ENCODE data around the gene PCGF1. TPM values are rescaled to one million over a fixed set of nuclear protein-coding genes. Genes with fewer than 3 reads are reported as not detected.

Gene PCGF1
- total and polyA plus RNA-seq, 7 donors: 14.3 to 60.3 (median 25.6) TPM

DNA sequence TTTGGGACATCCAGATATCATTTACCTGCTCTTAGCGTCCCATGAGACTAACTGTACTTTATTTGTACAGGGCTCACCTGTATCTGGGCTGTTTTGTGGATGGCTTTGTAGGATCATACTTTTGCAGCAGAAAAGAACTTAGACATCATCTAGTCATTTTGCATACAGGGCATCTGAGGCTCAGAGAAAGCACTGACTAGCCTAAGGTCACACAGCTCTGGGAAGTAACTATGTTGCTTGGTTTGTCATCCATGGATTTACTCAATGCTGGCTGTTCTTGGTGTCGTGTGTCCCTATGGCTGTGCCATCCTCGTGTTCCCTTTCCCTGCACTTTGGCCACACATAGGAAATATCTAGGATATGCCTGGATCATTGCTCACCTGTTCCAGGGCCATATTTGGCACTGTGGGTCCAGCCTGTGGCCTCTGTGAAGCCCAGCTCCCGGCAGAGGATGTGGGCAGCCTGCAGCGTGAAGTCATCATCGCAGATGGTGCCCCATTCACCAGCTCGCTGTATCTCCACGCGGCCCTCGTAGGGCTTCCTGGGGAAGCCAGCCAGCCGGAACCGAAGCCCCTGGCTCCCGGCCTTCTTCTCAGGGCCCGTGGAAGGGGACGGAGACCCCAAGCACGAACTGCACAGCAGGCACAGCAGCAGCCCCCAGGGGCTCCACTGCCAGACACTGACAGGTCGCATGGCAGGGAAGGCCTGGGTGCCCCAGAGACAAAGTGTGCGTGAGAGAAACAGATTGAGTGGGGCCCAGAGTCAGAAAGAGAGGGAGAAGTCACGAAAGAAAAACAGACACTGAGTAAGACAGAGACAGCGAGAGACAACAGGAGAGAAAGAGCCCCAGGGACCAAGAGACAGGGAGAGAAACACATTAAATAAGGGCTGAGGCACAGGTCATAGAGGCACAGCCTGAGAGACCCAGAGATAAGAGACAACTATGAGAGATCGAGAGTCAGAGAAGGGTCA, 44.7 kb upstream of the PCGF1 start:
- WGBS, 3 donors: 79 to 82% (median 79%) methylated on average over 21 of the region's 21 CpGs
- peaks cover 0 to 67% (median 16%) of the 10 kb centered on the region in 3 donors for H3K27me3 ChIP-seq (ENCODE audit: insufficient read depth in 3 of 3, low read length in 2 of 3)
- DNase-seq: no peak
- ATAC-seq: no peak
- peaks cover 16% of the 10 kb centered on the region for H3K4me1 ChIP-seq
- no peaks in the 10 kb centered on the region for H3K9me3 ChIP-seq
- intact Hi-C loops (cut with DNase I): no loop called here
- no peak overlapping the region for H3K27ac ChIP-seq
- H3K4me3 ChIP-seq: no peak overlapping the region
- H3K36me3 ChIP-seq (ENCODE audit: insufficient read depth in 1 of 2, low read depth in 1 of 2): no peaks in the 10 kb centered on the region
- TF ChIP-seq, protein P1, sequence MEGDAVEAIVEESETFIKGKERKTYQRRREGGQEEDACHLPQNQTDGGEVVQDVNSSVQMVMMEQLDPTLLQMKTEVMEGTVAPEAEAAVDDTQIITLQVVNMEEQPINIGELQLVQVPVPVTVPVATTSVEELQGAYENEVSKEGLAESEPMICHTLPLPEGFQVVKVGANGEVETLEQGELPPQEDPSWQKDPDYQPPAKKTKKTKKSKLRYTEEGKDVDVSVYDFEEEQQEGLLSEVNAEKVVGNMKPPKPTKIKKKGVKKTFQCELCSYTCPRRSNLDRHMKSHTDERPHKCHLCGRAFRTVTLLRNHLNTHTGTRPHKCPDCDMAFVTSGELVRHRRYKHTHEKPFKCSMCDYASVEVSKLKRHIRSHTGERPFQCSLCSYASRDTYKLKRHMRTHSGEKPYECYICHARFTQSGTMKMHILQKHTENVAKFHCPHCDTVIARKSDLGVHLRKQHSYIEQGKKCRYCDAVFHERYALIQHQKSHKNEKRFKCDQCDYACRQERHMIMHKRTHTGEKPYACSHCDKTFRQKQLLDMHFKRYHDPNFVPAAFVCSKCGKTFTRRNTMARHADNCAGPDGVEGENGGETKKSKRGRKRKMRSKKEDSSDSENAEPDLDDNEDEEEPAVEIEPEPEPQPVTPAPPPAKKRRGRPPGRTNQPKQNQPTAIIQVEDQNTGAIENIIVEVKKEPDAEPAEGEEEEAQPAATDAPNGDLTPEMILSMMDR (IDR thresholded peaks at IDR 0.05): no peak

DNA sequence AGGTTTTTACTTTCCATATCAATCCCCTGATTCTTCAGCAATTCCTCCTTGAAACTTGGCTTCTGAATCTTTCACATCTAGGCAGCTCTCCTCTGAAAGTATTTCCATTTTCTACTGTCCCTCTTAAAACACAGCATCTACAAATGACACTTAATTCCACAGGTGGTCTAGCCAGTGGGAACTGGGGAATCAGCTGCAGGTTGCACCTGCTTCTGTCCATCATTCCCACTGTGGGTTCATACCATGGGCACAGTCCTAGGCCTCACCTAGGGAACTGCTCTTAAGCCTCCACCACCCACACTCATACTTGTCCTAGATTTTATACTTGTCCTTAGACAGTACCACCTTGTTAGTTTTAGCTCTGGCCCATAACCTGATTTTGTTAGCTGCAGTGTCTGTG, 44.0 kb upstream of the PCGF1 start:
- Histone ChIP-seq H3K27ac (no peak overlapping the region), H3K36me3 (ENCODE audit: insufficient read depth in 1 of 2, low read depth in 1 of 2) (no peaks in the 10 kb centered on the region), H3K4me3 (no peak overlapping the region), H3K9me3 (no peaks in the 10 kb centered on the region), H3K27me3 (ENCODE audit: insufficient read depth in 3 of 3, low read length in 2 of 3) (peaks cover 0 to 67% (median 14%) of the 10 kb centered on the region in 3 donors), H3K4me1 (peaks cover 16% of the 10 kb centered on the region)
- TF ChIP-seq, protein P1 (IDR thresholded peaks at IDR 0.05): no peak
- intact Hi-C loops (cut with DNase I): no loop called here
- ATAC-seq: no peak
- DNase-seq: no peak

DNA sequence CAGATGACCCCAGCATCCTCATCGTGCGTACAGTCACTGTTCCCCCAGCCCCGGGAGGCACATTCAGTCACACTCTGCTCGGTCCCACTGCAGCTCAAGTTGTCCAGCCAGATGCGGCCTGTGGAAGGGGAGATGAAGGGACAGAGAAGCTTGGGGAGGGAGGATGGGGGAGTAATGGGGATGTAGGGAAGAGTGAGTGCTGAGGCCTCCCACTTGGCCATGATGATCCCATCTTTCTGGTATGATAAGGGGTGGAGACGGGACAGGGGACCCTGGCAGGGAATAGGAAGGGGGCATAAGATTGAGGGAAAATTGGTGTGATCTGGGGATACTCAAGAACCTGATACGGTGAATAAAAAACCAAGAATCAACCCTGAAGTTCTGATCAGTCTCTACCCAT, 42.7 kb upstream of the PCGF1 start:
- WGBS, 3 donors: 89 to 91% (median 90%) methylated on average over 7 of the region's 7 CpGs
- ATAC-seq: no peak
- intact Hi-C loops (cut with DNase I): no loop called here

DNA sequence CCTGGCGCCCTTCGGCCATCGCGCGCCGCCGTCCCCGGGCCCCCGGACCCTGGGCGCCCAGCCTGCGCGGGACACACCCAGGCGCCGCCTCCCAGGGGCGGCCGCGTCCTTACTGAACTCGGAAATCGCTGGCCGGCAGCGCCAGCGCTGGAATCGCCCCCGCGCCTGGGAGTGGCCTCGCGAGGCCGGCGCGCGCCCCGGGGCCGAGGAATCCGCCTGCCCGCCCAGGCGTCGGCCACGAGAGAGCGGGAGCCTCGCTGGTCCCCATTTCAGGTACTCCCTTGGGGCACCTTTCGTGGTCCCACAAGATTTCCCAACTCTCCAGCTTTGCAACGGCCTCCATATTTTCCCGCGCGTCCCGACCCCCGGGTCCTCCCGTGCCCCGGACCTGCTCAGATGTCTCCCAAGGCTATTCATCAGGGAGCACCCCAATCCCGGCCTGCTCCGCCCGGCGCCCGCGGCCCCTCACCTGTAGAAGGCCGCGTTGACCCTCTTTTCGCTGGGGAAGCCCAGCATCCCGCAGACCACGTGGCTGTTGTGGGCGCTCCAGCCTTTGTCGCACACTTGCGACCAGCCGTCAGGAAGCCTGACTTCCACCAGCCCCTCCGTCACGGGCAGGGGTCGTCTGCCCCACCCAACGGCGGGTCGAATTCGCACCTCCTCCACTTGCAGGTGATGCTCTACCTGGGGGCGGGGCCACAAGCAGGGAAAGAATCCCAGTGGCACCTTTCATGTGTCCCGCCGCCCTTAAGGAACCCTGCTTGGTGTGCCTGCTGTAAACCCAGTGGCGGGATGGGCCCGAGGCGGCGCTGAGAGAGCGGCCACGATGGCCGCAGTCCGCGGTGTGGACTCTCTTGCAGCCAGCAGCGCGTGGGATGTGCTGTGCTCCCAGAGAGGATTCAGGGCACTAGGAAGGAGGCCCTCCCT, 41.7 kb upstream of the PCGF1 start:
- Histone ChIP-seq H3K36me3 (ENCODE audit: insufficient read depth in 1 of 2, low read depth in 1 of 2) (no peaks in the 10 kb centered on the region), H3K4me3 (peak overlapping the region; percentile 68), H3K9me3 (no peaks in the 10 kb centered on the region), H3K27ac (peak overlapping the region; percentile 60), H3K27me3 (ENCODE audit: insufficient read depth in 3 of 3, low read length in 2 of 3) (peaks cover 0 to 45% (median 7%) of the 10 kb centered on the region in 3 donors), H3K4me1 (peaks cover 6% of the 10 kb centered on the region)
- 4 to 8% (median 4%) methylated on average over 54 to 85 of the region's 85 CpGs for WGBS, 3 donors
- TF ChIP-seq, protein P1 (IDR thresholded peaks at IDR 0.05): no peak
- DNase-seq (peak; percentile 76 to 79), ATAC-seq (peak; percentile 67 to 80 (median 72))
- intact Hi-C loops (cut with DNase I): no loop called here

More for the DNA sequence above, 42.7 kb upstream of the PCGF1 start:
- Histone ChIP-seq H3K36me3 (ENCODE audit: insufficient read depth in 1 of 2, low read depth in 1 of 2) (no peaks in the 10 kb centered on the region), H3K4me3 (no peak overlapping the region), H3K9me3 (no peaks in the 10 kb centered on the region), H3K27ac (no peak overlapping the region), H3K4me1 (peaks cover 12% of the 10 kb centered on the region), H3K27me3 (ENCODE audit: insufficient read depth in 3 of 3, low read length in 2 of 3) (peaks cover 0 to 55% (median 14%) of the 10 kb centered on the region in 3 donors)
- TF ChIP-seq, protein P1 (IDR thresholded peaks at IDR 0.05): no peak
- no peak for DNase-seq

Data from psoas muscle (tissue), 8 donors.